Neural crest cell (in vitro differentiated cells): ENCODE results near the gene CADM1. TPM values are rescaled to one million over a fixed set of nuclear protein-coding genes. Genes with fewer than 3 reads are reported as not detected.

ENCODE experiments used
- DNase-seq: peaks from one replicate; pipeline ENCODE4 v3.0.0; 2021; ENCODE audit warnings: low read depth, mixed read lengths, low spot score
- H3K27ac Mint-ChIP-seq: one replicate; pipeline ENCODE4 v1.8.0; 2021; ENCODE audit warnings: mild to moderate bottlenecking, mixed read lengths; ENCODE audit not compliant: unreplicated experiment
- H3K27me3 Mint-ChIP-seq: 2 replicates; pipeline ENCODE4 v1.8.0; 2021; ENCODE audit warnings: low read depth, mild to moderate bottlenecking, mixed read lengths
- H3K36me3 Mint-ChIP-seq: 2 replicates; pipeline ENCODE4 v1.8.0; 2021; ENCODE audit warnings: low read depth, mild to moderate bottlenecking, mixed read lengths
- H3K4me1 Mint-ChIP-seq: 2 replicates; pipeline ENCODE4 v1.8.0; 2021; ENCODE audit warnings: mixed read lengths
- H3K4me3 Mint-ChIP-seq: one replicate; pipeline ENCODE4 v1.8.0; 2021; ENCODE audit warnings: mild to moderate bottlenecking, mixed read lengths
- H3K9me3 Mint-ChIP-seq: 2 replicates; pipeline ENCODE4 v1.8.0; 2021; ENCODE audit warnings: mixed read lengths
- CTCF ChIP-seq: fragments of 200-600 bp; sonication (generic); conservative IDR thresholded peaks from 2 replicates; pipeline ENCODE4 v1.5.0; 2021; ENCODE audit warnings: antibody characterized with exemption, mild to moderate bottlenecking
- total RNA-seq: library from RNA; stranded (reverse); gene quantifications from 2 replicates; pipeline ENCODE4 v1.2.1, GENCODE V29; 2021

Gene CADM1
- total RNA-seq, 1 donor from 2014 or later, result 112 TPM

- TF ChIP-seq CTCF, result no peak
- Mint-ChIP-seq H3K27me3 (no peaks in the 10 kb centered on the region), H3K36me3 (peaks cover 8% of the 10 kb centered on the region), H3K9me3 (no peaks in the 10 kb centered on the region), H3K4me3 (no peak overlapping the region), H3K4me1 (peaks cover 30% of the 10 kb centered on the region), H3K27ac (no peak overlapping the region)
- DNase-seq, result no peak
Measured at GRCh38 chr11:115194802-115195110, 309.5 kb downstream of the CADM1 start.

GRCh38 chr11:115193914-115194801, 310.1 kb downstream of the CADM1 start:
- Mint-ChIP-seq H3K36me3 (peaks cover 5% of the 10 kb centered on the region), H3K4me1 (peaks cover 30% of the 10 kb centered on the region), H3K27me3 (no peaks in the 10 kb centered on the region), H3K4me3 (no peak overlapping the region), H3K9me3 (no peaks in the 10 kb centered on the region), H3K27ac (peak overlapping the region; percentile 20)
- TF ChIP-seq CTCF, result no peak
- DNase-seq, result no peak

DNA sequence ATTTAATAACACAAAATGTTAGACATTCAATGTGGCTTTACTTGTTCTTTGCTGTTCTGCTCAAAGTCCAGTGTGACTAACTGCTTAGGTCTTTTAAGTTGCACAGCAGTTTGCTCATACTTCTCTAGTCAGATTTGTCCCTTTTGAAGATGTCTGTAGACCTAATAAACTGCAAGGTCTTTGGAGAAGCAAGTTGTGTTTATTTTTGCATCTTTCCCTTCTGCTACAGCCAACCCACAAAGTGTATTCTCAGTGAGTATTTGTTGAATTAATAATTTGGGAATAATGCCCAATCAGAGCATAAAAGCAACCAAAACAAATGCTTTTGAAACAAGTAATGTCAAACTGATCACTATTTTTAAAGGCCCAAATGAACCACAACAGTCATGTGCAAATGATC, 312.5 kb downstream of the CADM1 start:
- no peaks in the 10 kb centered on the region for H3K27me3 Mint-ChIP-seq
- peaks cover 31% of the 10 kb centered on the region for H3K4me1 Mint-ChIP-seq
- no peak overlapping the region for H3K27ac Mint-ChIP-seq
- no peak overlapping the region for H3K4me3 Mint-ChIP-seq
- no peaks in the 10 kb centered on the region for H3K9me3 Mint-ChIP-seq
- no peak for TF ChIP-seq CTCF
- no peak for DNase-seq
- no peaks in the 10 kb centered on the region for H3K36me3 Mint-ChIP-seq

DNA sequence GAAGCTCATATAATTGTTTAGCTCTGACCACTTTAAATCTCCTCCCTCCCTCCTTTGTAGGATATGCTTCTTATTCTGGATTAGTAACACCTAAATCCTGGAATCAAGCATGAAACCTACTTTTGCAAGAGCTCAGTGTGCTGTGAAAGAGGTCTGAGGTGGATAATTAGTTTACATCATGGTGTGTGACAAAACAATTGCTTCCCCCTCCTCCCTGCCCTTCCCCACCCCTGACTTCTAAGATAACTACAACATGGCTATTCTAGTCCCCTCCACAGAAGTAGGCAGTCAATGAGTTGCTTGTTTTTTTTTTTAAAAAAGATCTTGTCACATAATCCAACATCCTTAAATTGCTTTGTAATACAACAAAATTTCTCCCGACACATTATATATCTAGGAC, 314.0 kb downstream of the CADM1 start:
- Mint-ChIP-seq H3K36me3 (peaks cover 3% of the 10 kb centered on the region), H3K4me1 (peaks cover 34% of the 10 kb centered on the region), H3K27ac (no peak overlapping the region), H3K9me3 (no peaks in the 10 kb centered on the region), H3K27me3 (no peaks in the 10 kb centered on the region), H3K4me3 (no peak overlapping the region)
- no peak for TF ChIP-seq CTCF
- no peak for DNase-seq

DNA sequence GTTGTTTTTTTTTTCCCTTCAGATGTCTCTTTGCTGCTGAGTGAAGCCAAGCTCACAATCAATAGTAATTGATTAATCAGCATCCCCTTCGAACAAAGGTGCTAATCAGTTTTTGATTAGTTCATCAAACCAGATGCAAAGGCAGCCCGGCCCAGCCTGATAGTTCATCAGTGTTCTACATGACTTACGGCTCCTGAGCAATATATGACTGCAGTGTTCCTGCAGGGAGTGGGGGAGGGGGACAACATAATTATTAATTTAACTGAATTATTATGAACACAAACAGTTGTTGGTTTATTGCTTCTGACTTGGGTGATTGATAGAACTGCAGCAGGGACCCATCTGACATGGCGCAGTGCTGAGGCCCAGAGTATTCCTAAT, 315.3 kb downstream of the CADM1 start:
- H3K27me3 Mint-ChIP-seq, result no peaks in the 10 kb centered on the region
- no peak overlapping the region for H3K27ac Mint-ChIP-seq
- peaks cover 32% of the 10 kb centered on the region for H3K4me1 Mint-ChIP-seq
- DNase-seq, result no peak
- no peaks in the 10 kb centered on the region for H3K9me3 Mint-ChIP-seq
- H3K4me3 Mint-ChIP-seq, result no peak overlapping the region
- TF ChIP-seq CTCF, result no peak
- peaks cover 3% of the 10 kb centered on the region for H3K36me3 Mint-ChIP-seq
